ENCODE measurements around the gene STAM2.
"Not testable (repeated sequence)": the region's sequence is repeated elsewhere in the genome, so short reads cannot be mapped to it uniquely, and the experiment has no call there.

The STAM2 gene

GRCh38 chr2:152198499-152198898, 22.9 kb upstream of the STAM2 start:
- Histone ChIP-seq H3K27ac (no peak overlapping the region), H3K4me3 (IDR thresholded peaks at IDR 0.05; ENCODE audit: insufficient read depth, low read depth, low read length) (no peak overlapping the region), H3K36me3 (ENCODE audit: insufficient read depth) (no peaks in the 10 kb centered on the region), H3K4me1 (ENCODE audit: low read depth, poor library complexity, severe bottlenecking) (no peaks in the 10 kb centered on the region), H3K79me2 (ENCODE audit: insufficient read depth, low read depth) (no peaks in the 10 kb centered on the region), H2AFZ (ENCODE audit: low read depth) (no peak overlapping the region), H3K4me2 (no peak overlapping the region), H3K27me3 (ENCODE audit: insufficient read depth, low read depth) (no peaks in the 10 kb centered on the region), H4K20me1 (ENCODE audit: insufficient read depth) (no peaks in the 10 kb centered on the region), H3K9ac (no peak overlapping the region)
- no peak for TF ChIP-seq CTCF (conservative IDR thresholded peaks at IDR 0.05; ENCODE audit: low read depth, low read length)

GRCh38 chr2:152197508-152198284, 22.1 kb upstream of the STAM2 start:
- not testable (repeated sequence) for H3K9ac ChIP-seq; H3K4me1 ChIP-seq (ENCODE audit: low read depth, poor library complexity, severe bottlenecking); H3K36me3 ChIP-seq (ENCODE audit: insufficient read depth); H4K20me1 ChIP-seq (ENCODE audit: insufficient read depth); H3K27me3 ChIP-seq (ENCODE audit: insufficient read depth, low read depth); H3K4me3 ChIP-seq (IDR thresholded peaks at IDR 0.05; ENCODE audit: insufficient read depth, low read depth, low read length); H3K79me2 ChIP-seq (ENCODE audit: insufficient read depth, low read depth); H2AFZ ChIP-seq (ENCODE audit: low read depth); H3K4me2 ChIP-seq; H3K27ac ChIP-seq

- no peak overlapping the region for H3K4me3 ChIP-seq (IDR thresholded peaks at IDR 0.05; ENCODE audit: insufficient read depth, low read depth, low read length)
- H3K27me3 ChIP-seq (ENCODE audit: insufficient read depth, low read depth): no peaks in the 10 kb centered on the region
- no peaks in the 10 kb centered on the region for H4K20me1 ChIP-seq (ENCODE audit: insufficient read depth)
- H3K9ac ChIP-seq: no peak overlapping the region
- no peaks in the 10 kb centered on the region for H3K36me3 ChIP-seq (ENCODE audit: insufficient read depth)
- no peak overlapping the region for H3K27ac ChIP-seq
- no peak overlapping the region for H3K4me2 ChIP-seq
- TF ChIP-seq CTCF (conservative IDR thresholded peaks at IDR 0.05; ENCODE audit: low read depth, low read length): peak; percentile 85
- H3K79me2 ChIP-seq (ENCODE audit: insufficient read depth, low read depth): no peaks in the 10 kb centered on the region
- no peak overlapping the region for H2AFZ ChIP-seq (ENCODE audit: low read depth)
- no peaks in the 10 kb centered on the region for H3K4me1 ChIP-seq (ENCODE audit: low read depth, poor library complexity, severe bottlenecking)
These were observed 14.3 kb upstream of the STAM2 start for GRCh38 chr2:152189622-152190495.

- H2AFZ ChIP-seq (ENCODE audit: low read depth); H3K4me3 ChIP-seq (IDR thresholded peaks at IDR 0.05; ENCODE audit: insufficient read depth, low read depth, low read length); H3K9ac ChIP-seq; H3K27me3 ChIP-seq (ENCODE audit: insufficient read depth, low read depth); H3K79me2 ChIP-seq (ENCODE audit: insufficient read depth, low read depth); H3K4me1 ChIP-seq (ENCODE audit: low read depth, poor library complexity, severe bottlenecking); H3K4me2 ChIP-seq; H3K27ac ChIP-seq; H4K20me1 ChIP-seq (ENCODE audit: insufficient read depth); H3K36me3 ChIP-seq (ENCODE audit: insufficient read depth): not testable (repeated sequence)
These were observed 11.2 kb upstream of the STAM2 start for GRCh38 chr2:152186808-152187207.

- no peaks in the 10 kb centered on the region for H3K79me2 ChIP-seq (ENCODE audit: insufficient read depth, low read depth)
- H3K4me2 ChIP-seq: no peak overlapping the region
- no peak for TF ChIP-seq CTCF (conservative IDR thresholded peaks at IDR 0.05; ENCODE audit: low read depth, low read length)
- no peaks in the 10 kb centered on the region for H4K20me1 ChIP-seq (ENCODE audit: insufficient read depth)
- no peaks in the 10 kb centered on the region for H3K4me1 ChIP-seq (ENCODE audit: low read depth, poor library complexity, severe bottlenecking)
- no peaks in the 10 kb centered on the region for H3K27me3 ChIP-seq (ENCODE audit: insufficient read depth, low read depth)
- H3K9ac ChIP-seq: no peak overlapping the region
- no peak overlapping the region for H2AFZ ChIP-seq (ENCODE audit: low read depth)
- H3K36me3 ChIP-seq (ENCODE audit: insufficient read depth): no peaks in the 10 kb centered on the region
- H3K27ac ChIP-seq: no peak overlapping the region
- no peak overlapping the region for H3K4me3 ChIP-seq (IDR thresholded peaks at IDR 0.05; ENCODE audit: insufficient read depth, low read depth, low read length)
These were observed 10.7 kb upstream of the STAM2 start for GRCh38 chr2:152186262-152186661.
